H1 (cell line): Measurements from ENCODE around the gene FAM219A. TPM values are rescaled to one million over a fixed set of nuclear protein-coding genes. Genes with fewer than 3 reads are reported as not detected.

ENCODE experiments used
- CTCF ChIA-PET: fragments of 300-600 bp; sonication (Branson Sonifier 250); formaldehyde crosslinking; loops from one replicate; lab custom pipeline; 2021; ENCODE audit not compliant: partially characterized antibody; lab: Charles Lee
- POLR2A ChIA-PET: fragments of 300-600 bp; sonication (Branson Sonifier 250); formaldehyde crosslinking; loops from one replicate; lab custom pipeline; 2021; ENCODE audit warnings: inconsistent platforms; ENCODE audit not compliant: partially characterized antibody; lab: Charles Lee
- DNase-seq, 2 experiments: peaks; one replicate each; pipeline versions ENCODE4 v3.0.0 to v3.0.0-alpha.2; 2010 to 2022; ENCODE audit warnings: low spot score in 2 of 2, low read depth in 1 of 2, mixed read lengths in 1 of 2
- FAIRE-seq: peaks from 2 replicates; lab custom pipeline; 2011; peaks lifted over from hg19 to GRCh38; lab: Jason Lieb, UNC
- H2AFZ ChIP-seq: 2 replicates; pipeline ENCODE4 v1.8.1; 2012; ENCODE audit warnings: low read length, inconsistent platforms
- H2AK5ac ChIP-seq: 2 replicates; pipeline ENCODE4 v1.6.1; 2013; ENCODE audit warnings: low read depth, low read length
- H2BK120ac ChIP-seq: replicated peaks from 2 replicates; pipeline ENCODE3; 2013; ENCODE audit warnings: low read depth, low read length, inconsistent platforms
- H2BK12ac ChIP-seq: 2 replicates; pipeline ENCODE4 v1.6.1; 2013; ENCODE audit warnings: low read depth, low read length
- H2BK15ac ChIP-seq: 2 replicates; pipeline ENCODE4 v1.6.1; 2013; ENCODE audit warnings: low read length
- H2BK20ac ChIP-seq: 2 replicates; pipeline ENCODE4 v1.6.1; 2013; ENCODE audit warnings: low read length
- H2BK5ac ChIP-seq: 2 replicates; pipeline ENCODE4 v1.6.1; 2013; ENCODE audit warnings: low read depth, low read length
- H3K14ac ChIP-seq: 2 replicates; pipeline ENCODE4 v1.6.1; 2013; ENCODE audit warnings: inconsistent platforms; ENCODE audit not compliant: insufficient read length
- H3K18ac ChIP-seq: 2 replicates; pipeline ENCODE4 v1.6.1; 2013; ENCODE audit warnings: low read length; ENCODE audit errors: extremely low read depth
- H3K23ac ChIP-seq: 2 replicates; pipeline ENCODE4 v1.6.1; 2013; ENCODE audit warnings: inconsistent platforms; ENCODE audit not compliant: insufficient read length
- H3K23me2 ChIP-seq: 2 replicates; pipeline ENCODE4 v1.6.1; 2013; ENCODE audit warnings: low read depth, low read length
- H3K27ac ChIP-seq: 2 replicates; pipeline ENCODE4 v1.6.1; 2011; ENCODE audit warnings: low read depth, low read length, inconsistent platforms
- H3K27me3 ChIP-seq, 4 experiments: replicated peaks in 1 of 4; 1 replicate in 1 of 4; 2 replicates in 3 of 4; pipeline versions ENCODE4 v1.6.1 to v1.8.1; 2011 to 2013; ENCODE audit warnings: low read length in 3 of 4, mild to moderate bottlenecking in 3 of 4, inconsistent platforms in 2 of 4, mixed read lengths in 2 of 4, moderate library complexity in 1 of 4; ENCODE audit not compliant: control insufficient read depth in 3 of 4, insufficient read depth in 3 of 4; ENCODE audit errors: extremely low read depth in 1 of 4
- H3K36me3 ChIP-seq, 4 experiments: 2 replicates each; pipeline versions ENCODE4 v1.6.1 to v1.8.1; 2011 to 2013; ENCODE audit warnings: mild to moderate bottlenecking in 4 of 4, low read length in 3 of 4, moderate library complexity in 2 of 4, control low read depth in 1 of 4, inconsistent platforms in 1 of 4; ENCODE audit not compliant: insufficient read depth in 4 of 4, control insufficient read depth in 2 of 4
- H3K4ac ChIP-seq: replicated peaks from 2 replicates; pipeline ENCODE3; 2013; ENCODE audit warnings: low read length, low read depth, mixed read lengths, inconsistent platforms; ENCODE audit not compliant: insufficient read length
- H3K4me1 ChIP-seq, 4 experiments: replicated peaks in 1 of 4; 1 replicate in 1 of 4; 2 replicates in 3 of 4; pipeline versions ENCODE4 v1.6.1 to v1.8.1; 2011 to 2013; ENCODE audit warnings: low read length in 3 of 4, inconsistent platforms in 2 of 4, mixed read lengths in 1 of 4; ENCODE audit not compliant: insufficient read depth in 4 of 4, control insufficient read depth in 3 of 4
- H3K4me2 ChIP-seq, 2 experiments: 2 replicates each; pipeline versions ENCODE4 v1.6.1 to v1.8.1; 2011 to 2013; ENCODE audit warnings: low read depth in 2 of 2, low read length in 2 of 2, control low read depth in 1 of 2, inconsistent platforms in 1 of 2, mild to moderate bottlenecking in 1 of 2; ENCODE audit not compliant: insufficient read depth in 1 of 2
- H3K4me3 ChIP-seq, 4 experiments: fragments of 200-600, 300-600 bp in 1 of 4; sonication (generic), shearing (Covaris generic), sonication (Bioruptor Twin) in 1 of 4; 2 replicates each; pipeline versions ENCODE4 v1.5.1 to v1.8.1; 2011 to 2016; ENCODE audit warnings: low read length in 4 of 4, low read depth in 3 of 4, control low read depth in 2 of 4, inconsistent platforms in 2 of 4, mild to moderate bottlenecking in 2 of 4, mixed read lengths in 1 of 4, moderate library complexity in 1 of 4; ENCODE audit not compliant: insufficient read depth in 2 of 4; ENCODE audit errors: extremely low read depth in 1 of 4
- H3K56ac ChIP-seq: replicated peaks from 2 replicates; pipeline ENCODE3; 2013; ENCODE audit warnings: low read depth, mild to moderate bottlenecking, mixed read lengths, low read length, inconsistent platforms; ENCODE audit not compliant: insufficient read length
- H3K79me1 ChIP-seq: 2 replicates; pipeline ENCODE4 v1.6.1; 2013; ENCODE audit warnings: low read depth, low read length, control low read depth
- H3K79me2 ChIP-seq, 2 experiments: 2 replicates each; pipeline versions ENCODE4 v1.6.1 to v1.8.1; 2012 to 2013; ENCODE audit warnings: low read length in 2 of 2, mild to moderate bottlenecking in 2 of 2, inconsistent platforms in 1 of 2; ENCODE audit not compliant: insufficient read depth in 2 of 2, control insufficient read depth in 1 of 2
- H3K9ac ChIP-seq, 4 experiments: replicated peaks in 1 of 4; 1 replicate in 1 of 4; 2 replicates in 3 of 4; pipeline versions ENCODE4 v1.6.1 to v1.8.1; 2011 to 2013; ENCODE audit warnings: low read depth in 3 of 4, low read length in 3 of 4, control low read depth in 2 of 4, mild to moderate bottlenecking in 2 of 4, moderate library complexity in 2 of 4, inconsistent platforms in 1 of 4; ENCODE audit errors: extremely low read depth in 1 of 4
- H3K9me3 ChIP-seq, 2 experiments: 2 replicates each; pipeline versions ENCODE4 v1.6.1 to v1.8.1; 2012 to 2013; ENCODE audit warnings: mild to moderate bottlenecking in 2 of 2, moderate library complexity in 2 of 2, control low read depth in 1 of 2, inconsistent platforms in 1 of 2, low read depth in 1 of 2, low read length in 1 of 2, mixed read lengths in 1 of 2; ENCODE audit not compliant: insufficient read depth in 2 of 2
- H4K20me1 ChIP-seq, 2 experiments: replicated peaks in 1 of 2; 2 replicates each; pipeline versions ENCODE3 to v1.8.1; 2011 to 2013; ENCODE audit warnings: inconsistent platforms in 2 of 2, low read length in 2 of 2, mild to moderate bottlenecking in 1 of 2; ENCODE audit not compliant: insufficient read depth in 2 of 2, control insufficient read depth in 1 of 2
- H4K5ac ChIP-seq: 2 replicates; pipeline ENCODE4 v1.6.1; 2013; ENCODE audit warnings: low read length, low read depth, mixed read lengths, inconsistent platforms; ENCODE audit not compliant: insufficient read length
- H4K8ac ChIP-seq: 2 replicates; pipeline ENCODE4 v1.8.0; 2013; ENCODE audit warnings: mild to moderate bottlenecking, moderate library complexity, low read length, inconsistent platforms; ENCODE audit not compliant: insufficient read depth; ENCODE audit errors: extremely low read depth
- H4K91ac ChIP-seq: replicated peaks from 2 replicates; pipeline ENCODE3; 2013; ENCODE audit warnings: low read length, mixed read lengths, inconsistent platforms; ENCODE audit not compliant: insufficient read length
- CREB1 ChIP-seq: IDR thresholded peaks from 2 replicates; pipeline ENCODE4 v1.6.1; 2012; ENCODE audit warnings: inconsistent platforms
- CTCF ChIP-seq, 3 experiments: IDR thresholded peaks; 1 replicate in 2 of 3; 2 replicates in 1 of 3; pipeline versions ENCODE4 v1.5.1 to v1.6.1; 2011; ENCODE audit warnings: low read length in 3 of 3, mild to moderate bottlenecking in 3 of 3, inconsistent platforms in 2 of 3, low read depth in 1 of 3, moderate library complexity in 1 of 3; ENCODE audit not compliant: insufficient read depth in 1 of 3; ENCODE audit errors: control extremely low read depth in 1 of 3
- EP300 ChIP-seq, 2 experiments: IDR thresholded peaks; 1 replicate in 1 of 2; 2 replicates in 1 of 2; pipeline ENCODE4 v1.6.1; 2011 to 2012; ENCODE audit warnings: low read depth in 2 of 2, low read length in 2 of 2, mild to moderate bottlenecking in 2 of 2, borderline replicate concordance in 1 of 2, inconsistent platforms in 1 of 2, moderate library complexity in 1 of 2
- GABPA ChIP-seq: IDR thresholded peaks from 2 replicates; pipeline ENCODE4 v1.6.1; 2011; ENCODE audit warnings: mild to moderate bottlenecking, low read length, moderate library complexity, borderline replicate concordance; ENCODE audit not compliant: insufficient read depth
- GTF2F1 ChIP-seq: IDR thresholded peaks from 2 replicates; pipeline ENCODE4 v1.6.1; 2012; ENCODE audit warnings: low read depth, low read length, improper control_type of control experiment, borderline replicate concordance
- HDAC6 ChIP-seq: IDR thresholded peaks from one replicate; pipeline ENCODE4 v1.7.1; 2012; ENCODE audit warnings: low read depth, mild to moderate bottlenecking, inconsistent platforms, low read length, moderate library complexity
- KDM1A ChIP-seq: fragments of 200-600, 300-600 bp; sonication (generic); IDR thresholded peaks from 2 replicates; pipeline ENCODE4 v1.7.1; 2016; ENCODE audit warnings: mild to moderate bottlenecking, low read length, borderline replicate concordance
- KDM5A ChIP-seq: fragments of 200-600 bp; IDR thresholded peaks from 2 replicates; pipeline ENCODE4 v1.7.1; 2012; ENCODE audit warnings: mild to moderate bottlenecking, low read length, inconsistent platforms, mixed read lengths
- RAD21 ChIP-seq, 2 experiments: IDR thresholded peaks in 1 of 2; conservative IDR thresholded peaks in 1 of 2; 2 replicates each; pipeline ENCODE4 v1.6.1; 2011; ENCODE audit warnings: low read depth in 2 of 2, low read length in 2 of 2, improper control_type of control experiment in 1 of 2, inconsistent platforms in 1 of 2, mild to moderate bottlenecking in 1 of 2, moderate library complexity in 1 of 2
- SAP30 ChIP-seq: fragments of 300-600 bp; sonication (generic); IDR thresholded peaks from 2 replicates; pipeline ENCODE4 v1.7.1; 2012; ENCODE audit warnings: low read length, moderate library complexity, mild to moderate bottlenecking, inconsistent platforms; ENCODE audit not compliant: insufficient read depth, insufficient replicate concordance
- SIX5 ChIP-seq: IDR thresholded peaks from 2 replicates; pipeline ENCODE4 v1.6.1; 2011; ENCODE audit warnings: mild to moderate bottlenecking, low read depth, low read length
- WGBS, 2 experiments: shearing (Covaris generic) in 1 of 2; methylation state at CpG; one replicate each; pipeline versions ENCODE4 v1.1.6 to v1.1.7; 2013 to 2015; ENCODE audit warnings: low lambda C conversion rate in 2 of 2, mixed read lengths in 2 of 2, inconsistent platforms in 1 of 2, low coverage in 1 of 2, missing lambda C conversion rate in 1 of 2; ENCODE audit not compliant: insufficient replicate concordance in 2 of 2, insufficient coverage in 1 of 2, insufficient read length in 1 of 2; ENCODE audit errors: extremely low coverage in 1 of 2, missing lambda C conversion rate in 1 of 2; 5-methylcytosine and 5-hydroxymethylcytosine counted together
- polyA plus RNA-seq, 7 experiments: library from polyadenylated mRNA; depleted of rRNA in 3 of 7; stranded (reverse) in 5 of 7; unstranded in 2 of 7; fragments of >200 nt in 5 of 7; fragments of 200-250 nt in 2 of 7; gene quantifications; 1 replicate in 5 of 7; 2 replicates in 1 of 7; 4 replicates in 1 of 7; pipeline versions ENCODE4 v1.2.1 to v1.2.3, GENCODE V29; 2011 to 2013; ENCODE audit warnings: missing spikeins in 2 of 7, mixed read lengths in 2 of 7
- total RNA-seq: library from RNA; stranded (reverse); fragmentation: NEBNext Ultra II Directional; extraction: Animal tissue kit (Norgen Biotek cat#: 25700); gene quantifications from 2 replicates; pipeline ENCODE4 v1.2.1, GENCODE V29; 2021

The FAM219A gene
- total and polyA plus RNA-seq, 2 of the 8 experiments (the other 6 are each of a cell fraction or from before 2014, with no cell fraction given): 7.7 to 10.4 TPM

- Histone ChIP-seq H3K18ac (no peak overlapping the region), H2AK5ac (no peak overlapping the region), H3K9me3 (no peaks in the 10 kb centered on the region), H3K36me3 (no peaks in the 10 kb centered on the region), H3K56ac (no peak overlapping the region), H2BK20ac (no peak overlapping the region), H4K20me1 (no peaks in the 10 kb centered on the region), H2BK120ac (no peak overlapping the region), H4K91ac (no peak overlapping the region), H3K27ac (no peak overlapping the region), H3K27me3 (no peaks in the 10 kb centered on the region; a peak in 1 of 7 replicates), H3K4me3 (no peak overlapping the region), H4K8ac (no peak overlapping the region), H3K4ac (no peak overlapping the region), H3K4me1 (no peaks in the 10 kb centered on the region), H4K5ac (no peak overlapping the region), H3K9ac (no peak overlapping the region), H3K79me1 (no peaks in the 10 kb centered on the region), H2AFZ (no peak overlapping the region), H3K23me2 (no peaks in the 10 kb centered on the region), H3K23ac (no peak overlapping the region), H2BK15ac (no peak overlapping the region), H2BK12ac (no peak overlapping the region), H3K4me2 (no peak overlapping the region), H3K79me2 (no peaks in the 10 kb centered on the region), H3K14ac (no peak overlapping the region), H2BK5ac (no peak overlapping the region)
- DNase-seq (no peak), FAIRE-seq (no peak)
- CTCF ChIA-PET: interaction anchor here (0.7 to 9.6 kb wide), 25 partner anchors 9 to 120 kb away, joined by 3 to 72 read pairs (median 5); no protein-coding TSS in a partner anchor
- POLR2A ChIA-PET: no interaction called here
- 62% methylated on average over 2 of the region's 2 CpGs; no CpG with 5 or more reads in 1 of the 2 experiments for WGBS, 2 experiments
- TF ChIP-seq CTCF (IDR thresholded peaks at IDR 0.05; ENCODE audit: control extremely low read depth in 1 of 3, insufficient read depth in 1 of 3, low read depth in 1 of 3, low read length in 3 of 3) (peak; percentile 28 to 52 (median 36)), RAD21 (IDR thresholded peaks at IDR 0.05 in 1 of 2, conservative IDR thresholded peaks at IDR 0.05 in 1 of 2; ENCODE audit: low read depth in 2 of 2, low read length in 2 of 2) (peak; percentile 55 to 66), SAP30 (no peak), SIX5 (no peak), GTF2F1 (no peak), KDM5A (no peak), EP300 (IDR thresholded peaks at IDR 0.05; ENCODE audit: borderline replicate concordance in 1 of 2, low read depth in 2 of 2, low read length in 2 of 2) (no peak), HDAC6 (no peak), GABPA (no peak), CREB1 (no peak), KDM1A (no peak)
Measured at GRCh38 chr9:34492051-34492450, 33.7 kb upstream of the FAM219A start.
